ENCODE data around the gene DOP1A.

DOP1A gene

GRCh38 chr6:83215131-83216047 lies 147.9 kb downstream of the DOP1A start:
- DNase-seq, result peak; percentile 56

GRCh38 chr6:83216806-83217205 lies 149.3 kb downstream of the DOP1A start:
- DNase-seq, result no peak
